Measurements from ENCODE around the gene CTRB2.

CTRB2 gene

DNA sequence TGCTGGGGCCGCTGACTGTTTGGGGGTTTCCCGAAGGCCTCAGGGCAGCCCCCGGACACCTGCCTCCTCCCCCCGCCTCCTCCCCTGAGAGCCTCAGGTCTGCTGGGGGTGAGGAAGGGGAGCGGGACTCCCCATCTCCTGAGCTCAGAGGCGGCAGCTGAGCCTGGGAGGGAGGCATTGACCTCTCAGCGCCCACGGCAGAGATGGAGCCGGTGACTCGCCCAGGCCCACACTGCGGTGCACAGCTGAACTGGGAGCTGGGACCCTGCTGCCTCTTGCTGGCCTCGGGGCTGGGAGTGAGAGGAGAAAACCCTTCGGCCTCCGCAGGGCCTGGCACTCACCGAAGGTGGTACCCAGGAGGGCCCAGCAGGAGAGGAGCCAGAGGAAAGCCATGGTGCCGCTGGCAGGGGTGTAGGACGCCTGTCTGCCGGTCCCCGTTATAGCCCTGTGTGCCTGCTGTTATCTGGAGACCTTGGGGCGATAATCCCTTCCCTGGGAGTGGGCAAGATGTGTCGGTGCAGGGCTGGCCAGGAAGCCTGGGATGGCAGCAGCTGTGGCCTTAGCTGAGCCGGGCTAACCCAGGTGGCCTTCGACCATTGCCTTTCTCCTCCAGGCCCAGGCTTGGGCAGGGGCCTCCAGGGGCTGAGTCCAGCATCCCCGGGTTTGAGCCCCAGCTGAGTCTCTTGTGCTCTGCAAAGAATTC is at the start of gene CTRB2:
CTRB2 (minus strand) TSS at position 413 of the 703 bp plus-strand sequence; CDS start at position 393, 20 bp downstream.
- in situ Hi-C loops (cut with MboI; ENCODE audit: low pct_unique_long_range_greater_than_20kb, low sequenced_read_pairs) = loop anchor here (25.0 kb wide), 1 partner anchor 555 kb away; no protein-coding TSS in a partner anchor
- no peak for DNase-seq

DNA sequence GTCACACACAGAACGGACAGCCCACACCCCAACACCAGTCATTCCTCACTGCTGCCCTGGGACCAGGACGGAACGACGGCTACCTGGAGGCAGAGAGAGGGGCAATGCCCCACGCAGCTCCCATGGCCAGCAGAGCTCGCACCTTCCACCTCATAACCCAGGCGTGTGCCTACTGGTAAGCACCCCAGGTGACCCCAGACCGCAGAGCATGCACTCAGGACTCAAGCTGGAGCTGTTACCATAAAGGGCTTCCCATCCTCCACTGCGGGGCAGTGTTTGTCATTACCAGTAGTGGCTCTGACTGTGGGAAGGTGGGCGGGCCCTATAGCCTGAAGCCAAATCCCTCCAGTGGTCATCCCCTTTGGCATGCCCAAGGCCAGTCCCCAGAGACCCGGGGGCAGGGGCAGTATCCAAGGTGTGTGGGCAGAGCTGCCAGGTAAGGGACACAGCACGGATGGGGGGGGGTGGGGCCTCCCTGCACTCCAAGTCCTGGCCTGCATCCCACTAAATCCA is 49.2 kb upstream of the CTRB2 start:
- DNase-seq = no peak
- in situ Hi-C loops (cut with MboI; ENCODE audit: low pct_unique_long_range_greater_than_20kb, low sequenced_read_pairs) = no loop called here

DNA sequence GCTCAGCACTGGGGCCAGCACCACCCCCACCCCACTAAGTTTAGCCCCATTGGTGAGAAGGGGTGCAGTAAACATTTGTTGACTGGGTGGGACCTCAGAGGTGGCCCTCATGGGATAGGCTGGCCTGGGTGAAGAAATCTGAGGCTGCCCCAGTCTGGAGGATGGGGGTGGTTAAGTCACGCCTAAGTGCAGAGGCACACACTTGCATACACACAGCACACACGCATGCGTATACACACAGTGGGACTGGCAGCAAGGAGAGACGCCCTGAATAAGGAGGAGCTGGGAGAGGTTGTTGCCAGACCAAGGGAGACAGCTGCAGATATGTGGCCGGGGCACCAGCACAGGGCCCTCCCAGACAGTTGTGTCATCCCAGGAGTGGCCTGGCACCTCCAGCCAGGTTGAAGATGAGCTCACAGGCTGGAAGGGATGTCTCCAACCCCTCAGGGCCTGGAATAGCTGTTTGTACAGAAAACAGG is 47.4 kb upstream of the CTRB2 start:
- in situ Hi-C loops (cut with MboI; ENCODE audit: low pct_unique_long_range_greater_than_20kb, low sequenced_read_pairs) = no loop called here
- no peak for DNase-seq

DNA sequence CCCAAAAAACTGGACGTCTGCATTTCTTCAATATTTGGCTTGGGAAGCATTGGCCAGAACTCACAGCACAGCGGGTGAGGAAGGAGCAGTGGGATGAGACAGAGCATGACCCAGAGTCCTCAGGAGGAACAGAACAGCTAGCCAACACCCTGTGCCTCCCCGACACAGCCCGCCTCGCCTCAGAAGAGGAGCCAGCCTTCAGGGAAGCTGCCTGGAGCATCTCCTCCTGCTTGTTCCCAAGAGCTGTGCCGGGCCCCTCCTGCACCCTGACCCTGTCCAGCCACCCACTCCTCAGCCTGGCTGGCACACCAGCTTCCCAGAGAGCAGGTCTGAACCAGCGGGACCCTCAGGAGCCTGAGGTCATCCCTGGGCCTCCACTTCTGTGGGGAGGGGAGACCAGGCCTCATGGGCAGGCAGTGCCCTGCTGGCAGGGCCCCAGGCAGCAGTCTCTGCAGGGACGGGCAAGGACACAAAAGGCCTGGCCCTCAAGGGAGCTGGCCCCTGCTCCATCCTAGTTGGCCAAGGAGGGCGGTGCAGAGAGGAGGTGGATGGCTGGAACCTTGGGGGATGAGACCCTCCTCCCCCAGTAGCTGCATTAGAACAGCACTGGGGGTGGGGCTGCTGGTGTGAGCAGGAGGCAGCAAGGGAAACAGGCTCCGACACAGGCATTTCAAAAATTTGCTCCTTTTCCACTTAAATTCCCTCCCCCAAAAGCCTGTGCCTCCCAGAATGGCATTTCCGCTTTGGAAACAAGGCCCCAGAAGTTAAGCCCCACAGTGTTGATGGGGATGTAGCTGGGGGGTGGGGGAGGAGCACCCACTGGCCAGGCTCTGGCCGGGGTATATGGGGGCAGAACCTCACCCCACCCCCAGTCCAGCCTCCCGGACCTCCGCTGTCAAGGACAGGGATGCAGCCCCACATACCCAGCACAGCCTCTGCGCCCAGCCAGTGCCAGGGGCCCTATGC is 46.3 kb upstream of the CTRB2 start:
- no peak for DNase-seq
- in situ Hi-C loops (cut with MboI; ENCODE audit: low pct_unique_long_range_greater_than_20kb, low sequenced_read_pairs) = no loop called here

DNA sequence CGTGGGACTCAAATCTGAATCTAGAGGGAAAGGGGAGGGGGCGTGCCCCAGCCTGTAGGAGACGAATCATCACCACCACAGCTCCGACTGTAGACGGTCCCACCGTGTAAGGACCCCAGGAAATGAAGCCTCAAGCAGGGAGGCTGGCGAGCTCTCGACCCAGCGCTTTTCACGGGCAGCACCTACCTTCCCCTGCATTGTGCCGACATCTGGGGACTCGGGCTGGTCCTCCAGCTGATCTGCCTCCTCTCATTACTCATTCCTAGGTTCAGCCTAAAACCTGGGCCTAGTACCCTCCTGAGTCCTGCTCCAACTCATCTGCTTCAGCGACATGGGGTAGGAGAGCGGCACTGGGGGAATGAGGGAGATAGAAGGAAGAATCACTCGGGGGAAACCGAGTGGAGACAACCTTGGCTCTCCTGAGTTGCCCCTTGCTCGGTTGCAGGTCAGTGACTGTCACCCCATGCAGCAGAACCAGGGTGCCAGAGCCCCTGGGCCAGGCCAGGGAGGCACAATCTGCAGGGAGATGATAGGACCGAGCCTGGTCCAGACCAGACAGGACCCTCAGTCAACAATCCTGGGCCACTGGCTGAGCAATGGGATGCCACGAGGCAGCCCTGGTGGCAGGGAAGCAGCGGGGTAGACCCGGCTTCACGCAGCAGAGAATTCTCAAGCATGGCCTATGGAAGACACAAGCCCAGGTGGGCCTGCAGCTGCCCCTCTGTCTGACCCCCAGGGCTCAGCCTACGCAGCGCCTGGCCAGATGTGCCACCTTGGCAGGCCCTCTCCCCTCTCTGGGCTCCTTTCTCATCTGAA is 45.3 kb upstream of the CTRB2 start:
- in situ Hi-C loops (cut with MboI; ENCODE audit: low pct_unique_long_range_greater_than_20kb, low sequenced_read_pairs) = no loop called here

DNA sequence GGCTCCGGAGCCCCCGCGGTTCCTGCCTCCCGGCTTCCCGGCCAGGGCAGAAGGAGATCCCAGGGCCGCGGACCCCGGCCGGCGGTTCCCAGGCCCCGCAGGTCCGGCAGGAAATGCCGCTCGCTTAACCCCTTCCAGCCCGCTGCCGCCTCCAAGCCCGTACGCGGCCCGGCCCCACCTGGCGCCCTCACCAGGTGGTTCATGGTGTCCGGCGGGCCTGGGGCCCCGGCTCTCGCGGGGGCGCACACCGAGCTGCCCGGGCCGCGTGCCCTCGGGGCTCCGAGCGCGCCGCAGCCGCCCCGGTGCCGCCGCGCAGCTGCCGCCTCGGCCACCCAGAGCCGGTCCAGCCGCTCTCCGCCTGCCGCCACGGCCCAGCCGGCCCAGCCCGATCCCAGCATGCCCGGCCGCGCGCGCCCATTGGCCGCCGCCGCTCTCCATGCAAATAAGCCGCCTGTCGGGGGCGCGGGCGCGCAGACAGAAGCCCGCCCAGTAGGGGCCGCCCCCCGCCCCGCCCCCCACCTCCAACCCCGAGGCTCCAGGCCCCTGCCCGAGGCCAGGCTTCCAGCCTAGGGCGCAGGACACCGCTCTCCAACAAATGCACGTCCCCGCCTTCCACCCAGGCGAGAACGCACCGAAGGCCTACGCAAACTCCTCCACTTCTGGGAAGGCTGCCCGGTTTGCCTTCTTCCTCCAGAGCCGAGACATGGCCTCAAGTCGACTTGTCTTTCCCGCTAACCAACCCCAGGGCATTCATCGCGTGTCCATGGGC is 44.5 kb upstream of the CTRB2 start, which contains the start of gene BCAR1:
BCAR1 (minus strand) TSS at position 345 of the 769 bp plus-strand sequence; CDS start at position 203, 142 bp downstream.
- in situ Hi-C loops (cut with MboI; ENCODE audit: low pct_unique_long_range_greater_than_20kb, low sequenced_read_pairs) = no loop called here
- DNase-seq = no peak

More for the DNA sequence above, 45.3 kb upstream of the CTRB2 start:
- DNase-seq = no peak

DNA sequence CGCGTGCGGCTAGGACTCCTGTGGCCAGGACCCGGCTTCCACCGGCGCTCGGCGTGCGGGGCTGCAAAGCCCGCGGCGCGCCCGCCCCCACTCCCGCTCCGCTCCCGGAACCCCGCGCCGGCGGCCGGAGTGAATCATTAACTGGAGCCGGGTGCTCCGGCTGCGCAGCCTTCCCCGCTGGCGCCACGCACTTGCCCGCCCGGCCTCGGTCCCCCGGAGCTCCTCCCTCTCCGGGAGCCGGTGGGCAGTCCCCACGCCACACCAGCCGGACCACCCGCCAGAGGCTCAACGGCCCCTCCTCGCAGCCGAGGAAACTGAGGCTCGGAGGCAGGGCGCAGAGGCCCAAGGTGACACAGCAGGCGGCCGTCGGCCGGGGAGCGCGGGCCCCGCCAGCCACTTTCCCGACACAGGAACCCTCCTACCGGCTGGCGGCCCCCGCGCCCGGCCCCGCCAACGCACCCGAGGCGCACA is 43.9 kb upstream of the CTRB2 start:
- in situ Hi-C loops (cut with MboI; ENCODE audit: low pct_unique_long_range_greater_than_20kb, low sequenced_read_pairs) = no loop called here
- no peak for DNase-seq

DNA sequence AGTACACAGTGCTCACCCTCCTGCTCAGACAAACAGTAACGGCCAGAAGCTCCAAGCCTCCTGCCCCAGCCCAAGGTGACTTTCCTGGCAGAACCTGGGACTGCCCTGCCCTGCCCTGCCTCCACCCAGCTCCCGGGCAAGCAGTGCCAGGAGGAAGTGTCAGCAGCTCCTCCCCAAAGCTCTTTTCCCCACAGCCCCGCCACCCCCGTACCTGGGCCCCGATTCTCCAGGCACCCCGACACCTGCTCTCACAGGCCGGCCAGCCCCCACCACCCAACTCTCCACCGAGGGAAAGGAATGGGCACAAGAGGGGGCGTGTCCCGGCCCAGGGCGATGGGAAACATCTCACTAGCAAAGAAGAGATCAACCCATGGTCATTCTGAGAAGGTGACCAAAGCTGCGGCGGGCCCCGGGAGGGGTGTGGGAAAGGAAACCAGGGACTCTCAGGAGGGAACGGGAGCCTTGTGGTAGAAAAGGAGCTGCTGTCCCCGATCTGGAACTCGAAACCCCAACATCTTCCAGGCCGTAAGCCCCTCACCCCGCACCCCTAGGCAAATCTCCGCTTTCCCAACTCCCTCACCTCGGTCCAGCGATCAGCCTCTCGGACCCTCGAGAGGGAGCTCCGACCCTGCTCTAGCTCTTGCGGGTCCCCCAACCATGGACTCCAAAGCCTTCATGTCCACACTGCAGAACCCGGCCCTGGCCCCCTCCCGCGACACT is 43.3 kb upstream of the CTRB2 start:
- in situ Hi-C loops (cut with MboI; ENCODE audit: low pct_unique_long_range_greater_than_20kb, low sequenced_read_pairs) = no loop called here
- DNase-seq = no peak

DNA sequence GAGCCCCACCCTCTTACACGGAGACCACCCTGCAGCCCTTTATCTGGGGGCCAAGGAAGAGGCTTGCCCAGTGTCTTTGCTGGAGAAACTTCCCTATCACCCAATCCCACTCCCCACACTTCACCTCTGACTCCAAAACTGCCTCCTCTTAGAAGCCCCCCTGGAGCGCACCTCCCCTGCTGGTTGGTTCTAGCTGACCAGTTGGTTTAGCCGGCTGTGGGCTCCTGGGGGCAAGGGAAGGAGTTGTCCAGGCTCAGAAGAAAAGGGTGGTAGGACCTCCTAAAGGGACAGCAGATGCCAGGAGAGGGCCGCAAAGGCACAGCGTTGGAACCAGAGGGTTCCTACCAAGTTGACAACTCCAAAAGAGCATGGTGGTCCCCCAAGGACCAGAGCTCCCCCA is 42.5 kb upstream of the CTRB2 start:
- in situ Hi-C loops (cut with MboI; ENCODE audit: low pct_unique_long_range_greater_than_20kb, low sequenced_read_pairs) = no loop called here
- no peak for DNase-seq

DNA sequence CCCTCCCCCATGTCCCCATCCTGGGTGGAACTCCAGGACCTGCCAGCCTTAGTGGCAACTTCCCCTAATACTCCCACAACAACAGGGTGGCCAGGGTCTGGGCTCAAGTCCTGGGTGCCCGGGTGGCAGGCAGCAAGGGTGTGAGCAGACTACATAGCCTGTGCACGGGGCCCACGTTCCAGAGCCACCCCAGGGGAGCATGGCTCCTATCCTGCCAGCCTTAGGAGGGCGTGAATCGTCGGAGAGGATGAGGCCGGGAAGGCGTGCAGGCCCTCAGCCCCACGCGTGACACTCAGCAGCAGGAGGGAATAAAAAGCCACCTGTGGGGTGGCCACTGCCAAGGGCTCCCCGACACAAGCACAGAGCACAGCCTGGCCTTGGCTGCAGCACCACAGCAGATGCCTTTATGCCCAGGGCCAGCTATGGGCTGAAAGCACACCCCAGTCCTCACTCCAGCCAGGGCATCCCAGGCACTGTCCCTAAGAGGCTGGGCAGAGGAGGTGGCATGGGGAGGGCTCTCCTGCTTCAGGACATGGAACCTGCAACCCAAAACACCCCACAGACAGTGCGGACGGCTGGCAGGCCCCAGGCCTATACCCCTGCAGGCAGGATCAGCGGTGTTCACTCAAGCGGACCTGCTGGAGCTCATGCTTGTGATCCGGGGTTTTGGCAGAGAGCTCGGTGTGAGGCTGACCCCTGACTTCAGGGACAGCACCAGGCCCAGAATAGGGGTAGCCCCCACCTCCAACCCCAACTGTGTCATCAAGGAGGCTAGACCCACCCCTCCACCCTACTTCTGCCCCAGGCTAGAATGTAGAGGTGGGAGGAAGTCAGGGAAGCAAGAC is 41.8 kb upstream of the CTRB2 start:
- in situ Hi-C loops (cut with MboI; ENCODE audit: low pct_unique_long_range_greater_than_20kb, low sequenced_read_pairs) = no loop called here
- DNase-seq = no peak

DNA sequence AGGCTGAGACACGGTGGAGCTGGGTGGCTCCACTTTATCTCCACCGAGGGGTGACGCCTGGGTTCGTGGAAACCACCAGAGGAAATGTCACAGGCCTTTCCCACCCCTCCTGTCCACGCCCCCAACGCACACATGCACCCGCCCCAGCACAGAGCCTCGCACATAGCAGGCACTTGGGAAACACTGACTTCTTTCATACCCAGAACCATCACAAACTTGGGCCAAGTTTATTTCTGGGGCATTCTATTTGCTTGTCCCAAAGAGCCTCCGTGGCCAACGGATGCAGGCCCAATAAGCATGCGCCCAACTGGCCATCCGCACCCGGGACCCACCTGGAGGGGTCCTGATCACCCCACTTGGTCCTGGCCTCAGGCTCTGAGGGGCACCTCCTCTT is 41.2 kb upstream of the CTRB2 start:
- in situ Hi-C loops (cut with MboI; ENCODE audit: low pct_unique_long_range_greater_than_20kb, low sequenced_read_pairs) = no loop called here
- DNase-seq = no peak

DNA sequence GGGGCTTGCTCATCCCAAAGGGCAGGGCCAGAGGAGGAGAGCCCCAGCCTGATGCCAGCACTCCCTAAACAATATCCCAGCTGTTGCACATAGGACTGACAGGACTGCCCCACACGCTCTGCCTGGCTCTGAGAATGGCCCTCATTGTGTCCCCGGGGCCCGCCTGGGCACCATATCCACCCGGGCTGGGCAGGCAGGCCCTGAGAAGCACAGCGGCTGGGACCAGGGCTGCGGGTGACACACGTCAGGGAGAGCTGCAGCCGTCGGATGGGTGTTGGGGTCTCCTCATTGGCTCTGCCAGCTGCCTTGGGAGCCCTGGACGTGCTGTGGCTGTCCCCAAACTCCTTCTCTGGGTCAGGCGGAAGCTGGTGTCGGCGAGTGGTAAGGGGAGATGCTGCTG is 40.3 kb upstream of the CTRB2 start:
- DNase-seq = no peak
- in situ Hi-C loops (cut with MboI; ENCODE audit: low pct_unique_long_range_greater_than_20kb, low sequenced_read_pairs) = no loop called here

DNA sequence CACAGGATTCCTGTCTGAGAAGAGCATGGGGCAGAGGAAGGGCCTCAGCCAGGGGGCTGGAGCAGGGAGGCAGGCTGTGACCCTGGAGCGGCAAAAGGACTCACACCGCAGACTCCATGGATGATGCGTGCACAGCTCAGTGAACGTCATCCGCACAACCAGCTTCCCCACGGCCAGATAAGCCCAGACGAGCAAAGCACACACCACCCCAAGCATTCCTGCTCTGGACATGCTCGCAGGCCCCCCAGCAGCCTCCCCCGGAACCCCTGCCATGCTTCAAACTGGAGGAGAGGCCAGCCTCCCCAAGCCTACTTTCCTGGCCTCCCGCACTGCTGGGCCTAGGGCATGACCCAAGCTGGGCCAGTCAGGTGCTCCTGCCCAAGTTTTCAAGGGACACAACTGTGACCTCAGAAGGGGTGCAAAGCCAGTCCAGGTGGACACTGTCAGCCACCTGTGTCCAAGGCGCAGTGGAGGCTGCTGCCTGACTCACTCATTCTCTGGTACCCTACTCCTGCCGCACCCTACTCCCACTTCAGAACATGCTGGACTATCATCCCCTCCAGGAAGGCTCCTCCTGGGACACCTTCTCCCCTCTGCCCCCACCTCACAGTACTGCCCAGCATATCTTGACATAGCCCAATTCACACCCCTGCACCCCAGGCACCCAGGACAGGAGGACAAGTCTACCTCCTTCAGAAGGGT is 39.7 kb upstream of the CTRB2 start:
- DNase-seq = no peak
- in situ Hi-C loops (cut with MboI; ENCODE audit: low pct_unique_long_range_greater_than_20kb, low sequenced_read_pairs) = no loop called here

DNA sequence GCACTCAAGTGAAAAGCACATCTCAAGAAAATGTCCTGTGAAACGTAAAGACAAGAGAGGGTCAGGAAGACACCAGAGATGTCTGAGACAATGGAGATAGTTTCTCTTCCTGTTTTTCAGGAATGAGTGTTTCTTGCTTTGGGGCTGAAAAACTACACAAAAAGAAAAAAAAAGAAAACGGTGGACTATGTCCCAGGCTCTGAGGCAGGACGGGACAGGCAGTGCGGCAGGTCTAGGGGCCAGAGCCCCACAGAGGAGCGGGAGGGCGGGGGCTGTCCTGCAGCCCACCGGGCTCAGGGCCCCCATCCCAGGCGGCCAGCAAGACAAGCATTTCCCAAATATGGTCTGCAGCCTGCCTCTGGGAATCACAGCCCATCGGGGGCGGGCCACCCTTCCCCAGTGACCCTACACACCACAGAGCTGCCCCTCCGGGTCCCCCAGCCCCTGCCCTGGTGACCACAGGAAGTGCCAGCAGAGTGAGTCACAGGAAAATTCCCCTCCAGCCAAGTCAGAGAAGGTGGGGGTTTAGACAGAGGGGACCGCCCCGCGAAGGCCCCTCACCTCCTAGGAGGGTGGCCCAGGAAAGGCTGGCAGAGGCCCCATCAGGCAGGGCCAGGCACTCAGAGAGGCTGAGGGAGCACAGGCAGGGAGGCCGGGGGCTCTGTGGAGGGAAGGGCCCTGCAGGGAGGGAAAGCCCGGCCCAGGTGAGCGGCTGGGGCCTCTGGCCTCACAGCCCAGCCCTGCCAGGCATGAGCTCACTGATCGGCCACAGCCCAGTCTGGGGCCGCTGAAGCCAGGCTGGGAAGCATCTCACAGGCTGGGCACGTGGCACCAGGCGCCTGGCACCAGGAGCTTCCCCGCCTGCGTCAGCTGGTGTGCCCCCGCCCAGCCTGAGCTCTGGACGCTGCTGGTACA is 38.1 kb upstream of the CTRB2 start:
- in situ Hi-C loops (cut with MboI; ENCODE audit: low pct_unique_long_range_greater_than_20kb, low sequenced_read_pairs) = no loop called here
- no peak for DNase-seq

DNA sequence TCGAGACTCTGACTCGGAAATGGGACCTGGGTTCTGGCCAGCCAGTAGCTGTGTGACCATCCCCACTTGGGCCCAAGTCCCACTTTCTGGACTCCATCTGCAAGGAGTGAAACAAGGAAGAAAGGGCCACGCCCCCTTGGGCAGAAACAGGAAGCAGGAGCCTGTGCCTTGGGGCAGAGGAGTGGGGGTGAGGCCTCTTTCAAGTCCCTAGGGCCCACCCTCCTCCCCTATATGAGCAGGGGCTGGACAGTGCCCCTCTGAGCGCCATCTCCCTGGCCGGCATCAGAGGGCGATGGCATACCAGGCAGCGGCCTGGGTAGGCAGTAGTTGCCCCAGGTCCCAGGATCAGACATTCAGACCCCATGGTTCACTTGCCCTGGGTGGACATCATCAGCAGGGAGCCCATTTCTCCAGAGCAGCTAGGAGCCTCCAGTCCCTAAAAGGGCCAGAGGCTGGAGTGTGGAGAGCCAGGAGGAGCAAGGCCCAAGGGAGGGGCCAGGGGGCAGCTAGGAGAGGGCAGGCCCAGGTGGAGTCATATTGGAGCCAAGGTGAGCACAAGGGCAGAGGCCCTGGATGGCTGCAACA is 37.4 kb upstream of the CTRB2 start:
- no peak for DNase-seq

More for the DNA sequence above, 37.4 kb upstream of the CTRB2 start:
- in situ Hi-C loops (cut with MboI; ENCODE audit: low pct_unique_long_range_greater_than_20kb, low sequenced_read_pairs) = no loop called here
